HG03108 (cell line): Measurements from ENCODE around the gene WDR88.
"Not testable (repeated sequence)": the region's sequence is repeated elsewhere in the genome, so short reads cannot be mapped to it uniquely, and the experiment has no call there.

ENCODE experiments used
- ATAC-seq: cut with Tn5 transposase; IDR thresholded peaks from one replicate; pipeline ENCODE4 v1.9.1; 2021; ENCODE audit warnings: moderate library complexity; ENCODE audit not compliant: unreplicated experiment

The WDR88 gene

DNA sequence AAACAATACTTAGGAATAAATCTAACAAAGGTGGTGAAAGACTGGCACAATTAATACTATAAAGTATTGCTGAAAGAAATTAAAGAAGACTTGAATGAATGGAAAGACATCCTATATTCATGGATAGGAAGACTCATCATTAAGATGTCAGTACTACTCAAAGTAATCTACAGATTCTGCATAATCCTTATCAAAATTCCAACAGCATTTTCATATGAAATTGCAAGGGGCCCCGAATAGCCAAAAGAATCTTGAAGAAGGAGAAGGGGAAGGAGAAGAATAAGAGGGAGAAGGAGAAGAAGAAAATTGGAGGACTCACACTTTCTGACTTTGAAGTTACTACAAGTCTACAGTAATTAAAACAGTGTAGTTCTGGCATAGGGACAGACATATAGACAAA is 36.6 kb downstream of the WDR88 start:
- no peak for ATAC-seq

DNA sequence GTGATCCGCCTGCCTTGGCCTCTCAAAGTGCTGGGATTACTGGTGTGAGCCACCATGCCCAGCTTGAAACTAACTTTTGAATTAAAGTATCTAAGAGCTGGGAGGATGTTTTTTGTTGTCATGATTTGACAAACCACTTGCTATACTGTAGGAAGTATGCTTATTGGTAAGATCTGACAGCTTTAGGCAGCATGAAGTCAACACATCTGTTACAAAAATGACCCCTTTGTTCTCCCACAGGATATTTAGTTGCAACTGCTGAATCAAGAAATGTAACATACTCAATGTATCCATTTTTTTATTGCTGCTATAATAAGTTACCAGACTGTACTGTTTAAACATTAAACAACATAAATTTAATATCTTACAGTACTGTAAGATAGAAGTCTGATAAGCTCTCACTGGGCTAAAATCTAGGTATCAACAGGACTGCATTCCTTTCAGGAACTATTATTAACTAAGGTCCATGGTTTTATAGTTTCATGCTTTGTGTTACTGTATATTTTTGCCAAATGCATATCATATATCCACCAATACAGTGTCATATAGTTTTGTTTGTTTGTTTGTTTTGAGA is 39.4 kb downstream of the WDR88 start:
- no peak for ATAC-seq

DNA sequence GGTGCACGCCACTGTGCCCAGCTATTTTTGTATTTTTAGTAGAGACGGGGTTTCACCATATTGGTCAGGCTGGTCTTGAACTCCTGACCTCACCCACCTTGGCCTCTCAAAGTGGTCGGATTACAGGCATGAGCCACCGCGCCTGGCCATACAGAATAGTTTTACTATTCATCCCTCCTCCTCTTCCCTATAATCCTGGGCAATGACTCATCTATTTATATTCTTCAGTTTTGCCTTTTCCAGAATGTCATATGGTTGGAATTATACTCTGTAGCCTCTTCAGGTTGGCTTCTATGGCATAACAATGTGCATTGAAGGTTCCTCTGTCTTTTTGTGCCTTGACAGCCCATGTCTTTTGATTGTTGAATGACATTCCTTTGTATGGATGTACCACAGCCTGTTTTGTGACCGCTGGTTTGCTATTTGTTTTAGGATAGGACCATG is 40.0 kb downstream of the WDR88 start:
- no peak for ATAC-seq

DNA sequence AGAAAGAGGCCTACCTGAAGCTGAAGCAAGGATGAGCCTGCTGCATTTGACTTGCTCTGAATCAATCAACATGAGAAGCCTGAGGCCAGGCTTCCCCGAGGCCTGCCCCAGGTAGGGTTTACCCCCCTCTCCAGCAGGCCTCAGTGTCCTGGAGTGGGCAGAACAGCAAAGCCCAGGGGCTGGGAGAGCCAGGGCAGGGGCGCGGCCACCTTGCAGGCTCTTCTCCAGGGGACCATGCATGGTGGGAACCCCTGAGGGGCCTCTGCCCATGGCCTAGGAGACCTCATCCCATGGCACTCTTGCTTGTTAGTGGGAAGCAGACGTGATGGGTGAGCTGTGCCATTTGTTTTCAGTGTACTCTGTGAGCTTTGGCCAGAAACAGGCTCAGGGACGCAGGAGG is 42.3 kb downstream of the WDR88 start:
- no peak for ATAC-seq

DNA sequence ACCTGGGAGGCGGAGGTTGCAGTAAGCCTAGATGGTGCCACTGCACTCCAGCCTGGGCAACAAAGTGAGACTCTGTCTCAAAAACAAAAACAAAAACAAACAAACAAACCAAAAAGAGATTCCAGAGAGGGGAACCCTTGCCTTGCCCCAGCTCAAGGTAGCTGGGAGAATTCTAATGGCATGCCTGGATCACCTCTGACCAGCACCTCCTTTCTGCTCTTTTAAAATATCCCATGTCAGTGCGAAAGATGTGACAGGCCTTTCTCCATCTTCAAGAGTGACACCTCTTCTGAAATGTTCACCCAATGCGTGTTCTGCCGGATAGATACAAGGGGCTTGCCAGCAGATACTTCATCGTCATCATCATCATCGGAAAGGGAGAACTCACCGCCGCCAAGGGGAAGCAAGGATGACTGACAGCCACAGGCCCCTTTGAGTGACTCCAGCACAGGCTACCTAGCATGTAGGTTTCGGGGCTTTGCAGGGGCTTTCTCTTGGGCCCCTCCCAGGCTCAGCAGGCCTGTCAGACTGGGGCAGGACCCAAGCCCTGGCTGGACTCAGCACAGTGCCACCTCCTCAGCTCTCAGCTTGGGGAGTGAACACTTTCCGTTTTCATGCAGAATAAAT is 43.4 kb downstream of the WDR88 start:
- ATAC-seq: no peak

DNA sequence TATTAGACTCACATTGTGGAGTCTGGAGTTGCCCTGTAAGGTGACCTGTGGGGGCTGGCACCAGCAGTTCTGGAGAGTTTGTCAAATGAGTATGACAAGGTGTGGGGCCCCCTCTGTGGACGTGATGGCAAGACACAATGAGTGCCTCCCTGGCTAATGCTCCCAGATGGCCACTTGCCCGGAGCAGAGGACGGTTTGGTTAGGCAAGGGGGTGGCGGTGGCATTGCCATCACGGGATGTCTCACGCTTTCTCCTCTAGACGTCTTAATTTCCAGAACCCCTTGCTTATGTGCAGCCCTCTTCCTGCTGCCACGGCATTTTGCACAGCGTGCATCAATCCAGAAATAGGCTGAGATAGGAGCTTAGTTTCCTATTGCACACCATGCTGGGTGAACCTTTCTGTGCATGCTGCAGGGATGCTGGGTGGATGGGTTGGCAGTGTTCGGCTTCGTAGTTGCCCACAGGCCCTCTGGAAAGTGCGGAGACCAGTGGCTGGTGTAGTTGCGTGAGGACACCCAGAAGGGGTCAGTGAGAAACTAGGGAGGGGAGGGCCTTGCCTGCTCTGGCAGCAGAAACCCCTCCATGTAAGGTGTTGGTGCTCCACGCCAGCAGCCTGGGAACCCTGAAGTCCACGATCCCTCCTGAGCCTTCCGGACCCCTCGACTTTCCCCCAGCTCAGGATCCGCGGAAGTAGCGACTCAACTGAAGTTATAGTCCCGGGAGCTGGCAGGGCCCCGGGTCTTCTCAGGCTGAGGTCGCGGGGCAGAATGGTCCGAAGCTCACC is 44.2 kb downstream of the WDR88 start:
- ATAC-seq: peak; percentile 4

DNA sequence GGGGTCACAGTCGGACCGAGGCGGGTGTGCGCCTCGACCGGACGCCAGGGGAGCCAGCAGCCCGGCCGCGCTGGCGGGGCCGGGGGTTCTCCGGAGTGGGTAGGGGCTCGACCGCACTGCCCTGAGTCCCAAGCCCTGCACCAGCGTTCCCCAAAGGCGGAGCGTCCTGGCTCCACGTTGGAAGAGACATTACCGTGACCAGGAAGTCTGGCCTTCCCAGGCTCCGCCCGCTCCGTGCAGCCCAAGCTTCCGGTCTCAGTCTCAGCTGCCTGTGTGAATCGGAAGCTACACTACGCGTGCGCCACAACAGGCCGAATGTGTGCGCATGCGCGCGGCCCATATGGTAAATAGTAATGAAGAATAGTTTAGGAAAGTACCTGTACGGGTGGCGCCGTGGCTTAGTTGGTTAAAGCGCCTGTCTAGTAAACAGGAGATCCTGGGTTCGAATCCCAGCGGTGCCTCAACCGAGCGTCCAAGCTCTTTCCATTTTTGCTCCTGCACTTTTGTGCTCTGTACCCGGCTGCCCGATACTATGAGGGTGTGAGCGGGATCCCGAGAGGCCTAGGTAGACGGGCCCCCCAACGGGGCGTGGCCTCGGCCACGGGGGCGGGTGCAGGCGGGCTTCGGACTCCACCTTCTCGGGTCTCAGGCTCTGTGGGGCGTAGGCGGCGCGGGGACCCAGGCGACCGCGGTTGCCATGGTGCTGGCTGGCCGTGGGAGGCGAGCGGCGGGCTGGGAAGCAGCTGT is 44.9 kb downstream of the WDR88 start:
- ATAC-seq: peak; percentile 78

DNA sequence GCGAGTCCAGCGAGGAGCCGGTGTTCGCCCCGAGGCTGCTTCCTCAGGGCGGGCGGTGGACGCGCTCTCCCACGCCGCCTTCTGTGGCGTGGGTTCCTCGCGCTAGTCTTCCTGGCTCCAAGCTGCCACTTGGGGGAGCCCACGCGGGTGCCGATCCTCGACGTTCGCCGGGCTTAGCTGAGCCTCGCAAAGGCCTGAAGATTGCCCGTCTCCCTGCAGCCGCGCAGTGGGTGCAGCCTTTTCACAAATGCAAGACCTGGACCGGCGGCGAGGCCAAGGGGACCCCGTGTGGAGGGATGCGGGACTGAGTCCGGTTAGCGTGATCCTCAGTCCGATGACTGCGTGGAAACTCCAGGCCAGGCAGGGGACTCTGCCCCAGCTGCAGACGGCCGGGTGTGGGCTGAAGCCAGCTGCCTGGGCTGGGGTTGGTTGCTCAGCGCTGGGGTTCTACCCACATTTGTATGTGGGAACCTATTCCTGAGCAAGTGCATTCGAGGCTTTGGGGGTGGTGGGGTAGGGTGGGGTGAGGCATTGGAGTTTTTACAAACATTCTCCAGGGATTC is 45.6 kb downstream of the WDR88 start:
- ATAC-seq: no peak

DNA sequence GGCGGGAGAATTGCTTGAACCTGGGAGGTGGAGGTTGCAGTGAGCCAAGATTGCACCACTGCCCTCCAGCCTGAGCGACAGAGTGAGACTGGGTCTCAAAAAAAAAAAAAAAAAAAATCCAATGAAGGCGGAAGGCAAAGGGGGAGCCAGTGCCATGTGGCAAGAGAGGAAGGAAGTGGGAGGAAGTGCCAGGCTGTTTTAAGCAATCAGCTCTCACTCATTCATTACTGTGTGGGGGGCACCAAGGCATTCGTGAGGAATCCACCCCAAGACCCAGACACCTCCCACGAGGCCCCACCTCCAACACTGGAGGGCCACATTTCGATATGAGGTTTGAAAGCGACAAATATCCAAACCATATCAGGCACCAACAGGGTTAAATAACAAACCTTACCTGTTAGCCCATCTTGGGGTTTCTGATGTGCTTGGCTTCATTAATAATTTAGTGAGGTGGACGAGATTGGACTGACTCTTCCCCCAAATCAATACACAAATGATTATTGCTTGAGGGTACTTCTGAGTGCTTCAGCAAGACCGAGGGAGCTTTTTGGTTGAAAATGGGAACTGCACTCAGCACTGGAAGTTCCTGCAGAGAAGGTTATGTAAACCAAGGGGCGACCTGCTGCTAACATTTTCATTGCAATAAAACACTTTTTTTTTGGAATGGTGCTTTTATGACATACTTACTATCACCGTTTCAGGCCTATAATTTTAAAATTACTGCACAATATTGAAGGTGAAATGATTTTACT is 54.7 kb downstream of the WDR88 start:
- no peak for ATAC-seq

DNA sequence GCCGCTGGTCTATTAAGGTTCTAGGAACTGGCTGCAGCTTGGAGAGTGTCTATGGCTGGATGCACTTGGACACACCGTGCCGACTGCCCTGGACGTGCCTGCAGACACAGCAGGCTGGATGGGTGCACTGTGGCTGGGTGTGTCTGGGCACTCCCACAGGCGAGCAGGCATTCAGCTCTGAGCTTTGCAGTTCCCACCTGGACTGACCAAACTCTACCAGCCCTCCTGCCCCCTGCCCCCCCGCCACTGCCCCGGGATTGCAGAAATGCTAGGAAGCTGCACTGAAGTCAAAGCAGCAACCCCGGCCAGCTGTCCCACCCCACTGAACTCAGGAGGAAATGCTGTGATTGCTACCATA is 55.2 kb downstream of the WDR88 start:
- no peak for ATAC-seq

DNA sequence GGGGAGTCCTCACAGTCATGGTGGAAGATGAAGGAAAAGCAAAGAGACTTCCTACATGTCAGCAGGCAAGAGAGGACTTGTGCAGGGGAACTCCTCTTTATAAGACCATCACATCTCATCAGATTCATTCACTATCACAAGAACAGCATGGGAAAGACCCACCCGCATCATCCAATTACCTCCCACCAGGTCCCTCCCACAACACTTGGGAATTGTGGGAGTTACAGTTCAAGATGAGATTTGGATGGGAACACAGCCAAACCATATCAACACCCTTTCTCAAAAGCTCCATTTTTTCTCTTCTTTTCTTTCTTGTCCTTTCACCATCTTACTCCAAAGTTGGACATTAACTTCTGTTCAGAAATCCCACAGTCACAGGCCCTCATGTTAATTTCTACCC is 57.5 kb downstream of the WDR88 start:
- ATAC-seq: no peak

DNA sequence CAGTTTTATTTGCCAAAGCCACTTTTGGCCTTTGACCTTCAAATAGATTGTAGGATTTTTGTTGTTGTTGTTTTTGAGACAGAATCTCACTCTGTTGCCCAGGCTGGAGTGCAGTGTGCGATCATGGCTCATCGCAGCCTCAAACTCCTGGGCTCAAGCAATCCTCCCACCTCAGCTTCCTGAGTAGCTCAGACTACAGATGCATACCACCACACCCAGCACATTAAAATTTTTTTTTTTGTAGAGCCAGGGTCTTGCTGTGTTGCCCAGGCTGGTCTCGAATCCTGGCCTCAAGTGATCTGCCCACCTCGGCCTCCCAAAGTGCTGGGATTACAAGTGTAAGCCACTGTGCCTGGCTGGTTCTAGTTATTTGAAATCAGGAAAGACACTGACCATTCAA is 59.2 kb downstream of the WDR88 start:
- not testable (repeated sequence) for ATAC-seq

DNA sequence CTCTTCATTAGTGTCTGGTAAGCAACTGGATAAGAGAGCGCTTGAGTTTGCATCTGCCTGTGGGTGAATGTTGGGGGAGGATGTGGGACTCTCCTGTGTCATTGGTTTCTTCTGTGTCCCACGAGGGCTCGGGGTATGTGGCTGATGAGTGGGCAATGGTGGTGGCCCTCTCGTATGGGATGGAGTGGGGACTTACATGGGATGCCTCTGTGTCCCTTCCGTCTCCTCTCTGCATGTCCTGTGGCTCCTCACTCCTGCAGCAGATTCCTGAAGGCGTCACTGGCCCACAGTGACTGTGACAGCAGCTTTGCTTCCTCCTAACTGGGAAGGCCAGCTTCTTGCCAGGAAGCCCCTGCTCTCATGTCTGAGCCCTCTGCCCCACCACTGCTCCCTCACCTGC is 59.6 kb downstream of the WDR88 start:
- ATAC-seq: no peak

DNA sequence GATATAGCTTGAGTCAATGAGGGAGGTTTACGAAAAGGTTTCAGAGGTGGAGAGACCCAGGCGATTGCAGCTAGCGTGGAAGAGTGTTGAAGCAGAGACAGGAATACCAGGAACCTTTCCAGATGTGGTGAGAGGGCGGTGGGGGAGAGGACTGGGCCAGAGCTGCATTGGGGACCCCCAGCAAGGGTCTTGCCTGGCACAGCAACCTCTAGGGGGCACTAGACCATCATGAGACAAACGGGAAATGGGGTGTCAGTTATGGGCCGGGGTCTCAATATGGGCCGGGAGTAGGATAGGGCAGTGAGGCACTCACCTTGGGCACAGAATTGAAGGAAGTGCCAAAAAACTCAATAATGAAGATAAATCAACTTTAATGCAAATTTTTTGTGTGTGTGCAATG is 60.1 kb downstream of the WDR88 start:
- ATAC-seq: no peak

DNA sequence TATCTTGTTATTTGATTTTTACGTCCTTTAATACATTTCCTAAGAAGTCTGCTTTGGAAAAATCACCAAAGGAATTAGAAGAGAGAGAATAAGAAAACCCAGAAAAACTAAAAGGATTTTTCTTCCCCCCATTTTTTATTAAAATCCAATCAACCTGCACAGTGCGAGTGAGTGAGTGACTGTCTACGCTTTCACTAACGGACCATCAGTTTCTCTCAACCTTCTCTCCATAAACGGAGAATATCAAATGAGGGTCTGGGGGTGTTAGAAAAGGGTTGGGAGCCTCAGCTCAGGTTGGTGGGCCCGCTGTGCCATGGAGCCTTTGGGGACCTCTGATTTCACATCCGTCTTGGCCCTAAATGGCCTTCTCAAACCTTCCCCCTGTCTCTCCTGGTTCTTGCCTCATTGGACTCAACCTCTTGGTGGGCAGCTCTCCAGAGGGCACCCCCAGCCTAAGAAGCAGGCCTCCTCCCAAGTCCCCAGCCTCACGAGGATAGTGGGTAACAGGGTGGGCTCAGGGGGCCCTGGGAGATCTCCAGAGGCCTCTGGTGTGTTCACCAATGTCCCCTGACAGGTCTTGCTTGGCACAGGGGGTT is 61.5 kb downstream of the WDR88 start:
- ATAC-seq: no peak

DNA sequence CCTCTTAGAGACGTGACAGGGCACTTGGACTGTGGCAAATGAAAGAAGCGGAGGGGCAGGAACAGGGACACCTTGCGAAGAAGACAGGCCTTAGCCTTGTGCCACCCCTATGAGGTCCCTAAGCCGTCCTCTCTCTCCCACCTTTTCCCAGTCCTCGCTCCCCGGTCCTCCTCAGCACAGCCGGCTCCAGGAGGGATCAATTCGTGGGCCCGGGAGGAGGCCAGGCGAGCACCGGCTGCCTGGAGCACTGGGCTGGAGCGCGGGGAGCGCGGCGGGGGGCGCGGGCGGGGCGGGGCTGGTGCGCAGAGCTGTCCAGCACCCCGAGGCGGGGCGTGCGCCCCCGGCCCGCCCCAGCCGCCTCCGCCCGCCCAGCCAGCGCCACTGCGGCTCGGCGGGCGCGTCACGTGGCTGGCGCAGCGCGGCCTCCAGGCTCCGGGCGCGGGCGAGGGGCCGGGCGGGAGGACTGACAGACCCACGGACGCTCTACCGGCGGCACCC is 62.0 kb downstream of the WDR88 start, which contains the start of gene LRP3:
TSS of gene LRP3 (plus strand) at position 466 of the 498 bp plus-strand sequence. CDS start 456 bp downstream, outside the sequence.
- no peak for ATAC-seq

DNA sequence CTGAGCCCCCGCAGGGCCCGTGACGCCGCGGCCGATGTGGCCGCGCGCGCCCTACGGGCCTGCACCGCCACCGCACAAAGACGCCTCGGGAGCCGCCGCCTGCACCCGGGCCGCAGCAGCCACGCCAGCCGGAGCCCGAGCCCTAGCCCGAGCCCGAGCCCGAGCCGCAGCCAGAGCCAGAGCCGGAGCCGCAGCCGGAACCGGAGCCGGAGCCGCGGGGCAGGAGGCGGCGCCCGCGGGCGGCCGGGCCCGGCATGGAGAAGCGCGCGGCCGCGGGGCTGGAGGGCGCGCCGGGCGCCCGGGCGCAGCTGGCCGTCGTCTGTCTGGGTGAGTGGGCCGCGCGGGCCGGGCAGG is 62.6 kb downstream of the WDR88 start:
- no peak for ATAC-seq

DNA sequence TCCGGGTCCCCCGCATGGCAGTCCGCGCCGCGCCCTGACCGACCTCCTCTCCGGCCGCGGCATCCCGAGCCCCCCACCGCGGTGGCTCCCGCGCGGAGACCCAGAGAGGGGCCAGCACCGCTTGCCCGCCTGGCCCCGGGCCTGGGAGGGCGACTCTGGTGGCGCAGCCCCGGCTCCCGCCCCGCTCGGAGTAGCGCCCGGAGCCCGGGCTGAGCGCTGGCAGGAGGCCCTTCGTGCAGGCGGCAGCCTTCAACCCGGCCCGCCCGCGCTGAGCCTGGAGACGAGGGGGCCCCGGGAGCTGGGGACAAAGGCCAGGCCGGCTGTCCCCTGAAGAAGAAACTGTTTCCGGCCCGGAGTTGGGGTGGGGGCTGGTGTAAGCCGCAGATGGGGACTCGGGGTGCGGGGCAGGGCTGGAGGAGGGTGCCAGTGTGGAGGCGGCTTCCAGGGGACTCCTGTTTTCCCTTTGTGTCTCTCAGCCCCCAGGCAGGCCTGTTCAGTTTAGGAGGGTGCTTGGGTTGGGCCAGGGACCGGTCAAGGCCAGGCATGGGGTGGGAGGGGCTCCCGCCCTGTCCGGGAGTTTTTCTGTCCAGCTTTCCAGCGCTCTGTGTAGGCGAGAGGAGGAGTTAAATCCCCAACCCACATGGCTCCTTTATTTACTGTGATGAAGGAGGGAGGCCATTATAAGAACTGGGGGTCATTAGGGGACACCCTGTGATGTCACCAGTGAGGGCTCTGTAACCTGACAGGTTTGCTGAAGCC is 63.2 kb downstream of the WDR88 start:
- ATAC-seq: no peak

DNA sequence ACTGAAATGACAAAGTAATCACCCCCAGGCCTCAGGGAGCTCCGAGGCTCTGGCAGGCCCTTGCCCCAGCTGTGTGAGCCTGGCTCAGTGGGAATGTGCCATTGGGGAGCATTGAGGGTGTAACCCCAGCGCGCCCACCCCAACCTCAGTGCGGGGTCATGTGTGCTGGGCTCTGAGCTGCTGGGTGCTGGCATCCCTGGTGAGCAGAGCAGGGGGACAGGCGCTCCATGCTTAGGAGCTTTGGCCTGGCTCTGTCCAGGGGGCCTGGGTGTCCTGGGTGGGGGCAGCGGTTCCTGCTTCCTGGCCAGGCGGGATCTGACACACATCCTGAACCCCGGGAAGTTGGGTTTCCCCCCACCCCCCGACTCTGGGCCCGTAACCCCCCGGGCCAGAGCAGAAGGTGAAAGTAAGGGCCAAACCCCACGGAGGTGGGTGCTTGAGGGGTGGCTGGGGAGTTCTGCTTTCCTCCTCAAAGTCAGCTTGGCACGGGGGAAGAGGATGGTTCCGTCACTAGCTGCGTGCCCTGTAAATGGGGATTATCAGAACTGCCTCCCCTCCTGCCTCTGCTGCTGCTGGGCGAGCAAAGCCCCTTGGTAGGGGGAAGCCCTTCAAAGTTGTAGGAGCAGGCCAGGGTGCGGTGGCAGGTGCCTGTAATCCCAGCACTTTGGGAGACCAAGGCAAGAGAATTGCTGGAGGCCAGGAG is 63.9 kb downstream of the WDR88 start:
- no peak for ATAC-seq
